Tibial artery (tissue), 4 donors: Measurements from ENCODE around the gene MYH16.

ENCODE experiments used
- DNase-seq, 2 donors: peaks; one replicate each; pipeline ENCODE4 v3.0.0-alpha.2; 2019
- H3K27ac ChIP-seq, 2 donors: fragments of 200-600 bp; sonication (generic) in 1 of 2; 1 replicate in 1 of 2; 2 replicates in 1 of 2; pipeline ENCODE4 v1.5.1; 2018 to 2019; ENCODE audit warnings: mild to moderate bottlenecking in 1 of 2
- H3K27me3 ChIP-seq, 2 donors: fragments of 200-600 bp; sonication (generic) in 1 of 2; one replicate each; pipeline versions ENCODE4 v1.5.1 to v1.6.0; 2016 to 2019
- H3K36me3 ChIP-seq, 3 donors: fragments of 200-600 bp; sonication (generic) in 2 of 3; one replicate each; pipeline ENCODE4 v1.5.1; 2016 to 2019; ENCODE audit warnings: mild to moderate bottlenecking in 2 of 3
- H3K4me1 ChIP-seq, 4 donors: fragments of 200-600 bp; sonication (generic) in 2 of 4; 1 replicate in 3 of 4; 2 replicates in 1 of 4; pipeline ENCODE4 v1.5.1; 2016 to 2019
- H3K4me3 ChIP-seq, 2 donors: fragments of 200-600 bp; sonication (generic) in 1 of 2; 1 replicate in 1 of 2; 2 replicates in 1 of 2; pipeline ENCODE4 v1.5.1; 2018 to 2019; ENCODE audit warnings: mild to moderate bottlenecking in 2 of 2
- H3K9me3 ChIP-seq, 3 donors: fragments of 200-600 bp; sonication (generic) in 1 of 3; one replicate each; pipeline ENCODE4 v1.5.1; 2016 to 2019
- intact Hi-C: fragments of 100-400 bp; cut with DNase I; formaldehyde crosslinking; loops from one replicate; pipeline ENCODE4 v1.15.0; 2023; ENCODE audit warnings: low total_unique reads
- TF ChIP-seq, protein P1 (sequence below), 2 experiments: fragments of 200-600 bp in 1 of 2; fragments of 450-650 bp in 1 of 2; IDR thresholded peaks; one replicate each; pipeline ENCODE4 v1.5.1; 2017 to 2019; ENCODE audit warnings: antibody characterized with exemption in 2 of 2, mild to moderate bottlenecking in 1 of 2, moderate library complexity in 1 of 2

MYH16 gene

DNA sequence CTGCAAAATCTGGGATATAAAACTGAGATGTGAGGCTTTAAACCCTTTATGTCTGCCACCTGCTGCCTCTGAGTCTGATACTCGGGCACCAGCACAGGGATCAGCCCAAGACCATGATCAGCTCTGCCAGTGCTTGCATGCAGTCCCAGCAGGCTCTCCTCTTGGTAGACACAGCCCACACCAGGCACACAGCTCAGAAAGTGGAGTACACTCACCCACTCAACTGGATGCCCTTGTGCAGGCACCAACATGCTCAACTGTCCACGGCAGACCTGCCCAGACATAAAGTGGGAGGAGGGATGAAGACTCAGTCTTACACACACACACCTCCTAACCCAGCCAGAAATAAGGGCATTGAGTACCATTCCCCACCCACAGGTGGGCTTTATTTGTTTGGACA lies 18.2 kb upstream of the MYH16 start:
- Histone ChIP-seq H3K27me3 (no peaks in the 10 kb centered on the region), H3K9me3 (no peaks in the 10 kb centered on the region), H3K4me1 (peaks cover 0 to 20% (median 9%) of the 10 kb centered on the region in 4 donors), H3K4me3 (no peak overlapping the region), H3K36me3 (no peaks in the 10 kb centered on the region), H3K27ac (no peak overlapping the region)
- TF ChIP-seq, protein P1, sequence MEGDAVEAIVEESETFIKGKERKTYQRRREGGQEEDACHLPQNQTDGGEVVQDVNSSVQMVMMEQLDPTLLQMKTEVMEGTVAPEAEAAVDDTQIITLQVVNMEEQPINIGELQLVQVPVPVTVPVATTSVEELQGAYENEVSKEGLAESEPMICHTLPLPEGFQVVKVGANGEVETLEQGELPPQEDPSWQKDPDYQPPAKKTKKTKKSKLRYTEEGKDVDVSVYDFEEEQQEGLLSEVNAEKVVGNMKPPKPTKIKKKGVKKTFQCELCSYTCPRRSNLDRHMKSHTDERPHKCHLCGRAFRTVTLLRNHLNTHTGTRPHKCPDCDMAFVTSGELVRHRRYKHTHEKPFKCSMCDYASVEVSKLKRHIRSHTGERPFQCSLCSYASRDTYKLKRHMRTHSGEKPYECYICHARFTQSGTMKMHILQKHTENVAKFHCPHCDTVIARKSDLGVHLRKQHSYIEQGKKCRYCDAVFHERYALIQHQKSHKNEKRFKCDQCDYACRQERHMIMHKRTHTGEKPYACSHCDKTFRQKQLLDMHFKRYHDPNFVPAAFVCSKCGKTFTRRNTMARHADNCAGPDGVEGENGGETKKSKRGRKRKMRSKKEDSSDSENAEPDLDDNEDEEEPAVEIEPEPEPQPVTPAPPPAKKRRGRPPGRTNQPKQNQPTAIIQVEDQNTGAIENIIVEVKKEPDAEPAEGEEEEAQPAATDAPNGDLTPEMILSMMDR (IDR thresholded peaks at IDR 0.05) = no peak
- intact Hi-C loops = no loop called here
- DNase-seq = no peak

DNA sequence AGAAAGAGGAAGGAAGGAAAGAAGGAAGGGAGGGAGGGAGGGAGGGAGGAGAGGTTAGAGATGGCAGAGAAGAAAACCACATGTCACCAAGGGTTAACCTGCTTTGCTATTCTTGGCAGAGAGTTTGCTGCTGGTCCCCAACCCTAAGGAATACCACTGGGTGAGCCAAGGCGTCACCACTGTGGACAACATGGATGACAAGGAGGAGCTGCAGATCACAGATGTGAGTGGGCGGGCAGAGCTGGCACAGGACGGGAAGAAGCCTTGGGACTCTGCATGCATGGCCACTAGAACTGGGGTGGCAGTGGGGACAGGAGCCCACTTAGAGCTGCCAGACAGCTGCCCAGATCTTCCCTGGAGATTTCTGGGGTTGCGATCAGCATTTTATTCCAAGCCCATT lies 17.2 kb upstream of the MYH16 start:
- TF ChIP-seq, protein P1 (IDR thresholded peaks at IDR 0.05) = no peak
- no peaks in the 10 kb centered on the region for H3K9me3 ChIP-seq
- H3K27me3 ChIP-seq = no peaks in the 10 kb centered on the region
- H3K36me3 ChIP-seq = no peaks in the 10 kb centered on the region
- no peak overlapping the region for H3K27ac ChIP-seq
- H3K4me3 ChIP-seq = no peak overlapping the region
- no peak for DNase-seq
- H3K4me1 ChIP-seq = peaks cover 0 to 20% (median 9%) of the 10 kb centered on the region in 4 donors
- intact Hi-C loops = no loop called here

DNA sequence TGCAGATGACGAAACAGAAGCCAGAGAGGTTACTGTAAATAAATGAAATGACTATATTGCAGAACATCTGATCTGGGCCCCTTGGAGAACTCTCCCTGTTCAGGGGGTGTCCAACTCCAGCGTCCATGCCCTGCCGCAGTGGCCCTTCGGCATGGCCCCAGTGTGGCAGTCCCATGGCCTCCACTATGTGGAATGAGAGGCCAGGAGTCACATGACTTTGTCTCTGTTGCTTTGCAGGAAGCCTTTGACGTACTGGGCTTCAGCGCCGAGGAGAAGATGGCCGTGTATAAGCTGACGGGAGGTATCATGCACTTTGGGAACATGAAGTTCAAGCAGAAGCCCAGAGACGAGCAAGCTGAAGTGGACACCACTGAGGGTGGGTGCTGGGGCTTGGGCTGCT lies 15.6 kb upstream of the MYH16 start:
- TF ChIP-seq, protein P1 (IDR thresholded peaks at IDR 0.05) = no peak
- no peak for DNase-seq

DNA sequence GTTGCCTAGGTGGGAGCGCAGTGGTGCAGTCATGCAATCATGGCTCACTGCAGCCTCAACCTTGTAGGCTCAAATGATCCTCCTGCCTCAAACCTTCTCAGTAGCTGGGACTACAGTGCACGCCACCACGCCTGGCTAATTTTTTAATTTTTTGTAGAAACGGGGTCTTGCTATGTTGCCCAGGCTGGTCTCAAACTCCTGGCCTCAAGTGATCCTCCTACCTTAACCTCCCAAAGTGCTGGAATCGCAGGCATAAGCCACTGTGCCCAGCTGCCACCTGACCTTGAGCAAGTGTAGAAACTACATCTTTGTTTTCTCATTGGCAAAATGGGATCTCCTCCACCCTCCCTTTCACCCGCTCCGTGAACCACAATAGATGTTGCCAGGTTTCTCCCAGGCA lies 15.0 kb upstream of the MYH16 start:
- no peak for DNase-seq
- Histone ChIP-seq H3K27ac (no peak overlapping the region), H3K27me3 (no peaks in the 10 kb centered on the region), H3K36me3 (no peaks in the 10 kb centered on the region), H3K4me1 (peaks cover 0 to 20% (median 9%) of the 10 kb centered on the region in 4 donors), H3K9me3 (no peaks in the 10 kb centered on the region), H3K4me3 (no peak overlapping the region)
- TF ChIP-seq, protein P1 (IDR thresholded peaks at IDR 0.05) = no peak
- intact Hi-C loops = no loop called here

More for the DNA sequence above, 15.6 kb upstream of the MYH16 start:
- H3K27ac ChIP-seq = no peak overlapping the region
- H3K4me3 ChIP-seq = no peak overlapping the region
- no peaks in the 10 kb centered on the region for H3K27me3 ChIP-seq
- no peaks in the 10 kb centered on the region for H3K9me3 ChIP-seq
- intact Hi-C loops = no loop called here
- H3K4me1 ChIP-seq = peaks cover 0 to 20% (median 9%) of the 10 kb centered on the region in 4 donors
- no peaks in the 10 kb centered on the region for H3K36me3 ChIP-seq

DNA sequence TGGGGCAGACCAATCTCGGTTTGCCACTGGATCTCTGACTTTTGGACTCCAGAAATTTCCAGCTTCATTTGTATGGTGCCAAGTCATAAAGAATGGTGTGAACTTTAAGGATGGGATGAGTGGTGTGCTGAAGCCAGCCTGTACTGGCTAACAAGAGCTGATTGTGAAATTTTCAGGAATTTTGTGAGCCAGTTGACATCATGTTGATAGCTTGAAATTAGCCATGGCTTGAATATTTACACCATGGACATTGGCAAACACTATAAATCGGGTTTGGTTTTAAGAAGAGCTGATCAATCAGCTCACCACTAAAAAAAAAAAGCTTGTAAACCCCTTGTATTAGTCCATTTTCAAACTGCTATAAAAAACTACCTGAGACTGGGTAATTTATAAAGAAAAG lies 14.1 kb upstream of the MYH16 start:
- no peaks in the 10 kb centered on the region for H3K36me3 ChIP-seq
- TF ChIP-seq, protein P1 (IDR thresholded peaks at IDR 0.05) = no peak
- H3K27me3 ChIP-seq = no peaks in the 10 kb centered on the region
- intact Hi-C loops = no loop called here
- no peaks in the 10 kb centered on the region for H3K9me3 ChIP-seq
- no peak overlapping the region for H3K27ac ChIP-seq
- DNase-seq = no peak
- peaks cover 0 to 14% (median 8%) of the 10 kb centered on the region in 4 donors for H3K4me1 ChIP-seq
- H3K4me3 ChIP-seq = no peak overlapping the region

DNA sequence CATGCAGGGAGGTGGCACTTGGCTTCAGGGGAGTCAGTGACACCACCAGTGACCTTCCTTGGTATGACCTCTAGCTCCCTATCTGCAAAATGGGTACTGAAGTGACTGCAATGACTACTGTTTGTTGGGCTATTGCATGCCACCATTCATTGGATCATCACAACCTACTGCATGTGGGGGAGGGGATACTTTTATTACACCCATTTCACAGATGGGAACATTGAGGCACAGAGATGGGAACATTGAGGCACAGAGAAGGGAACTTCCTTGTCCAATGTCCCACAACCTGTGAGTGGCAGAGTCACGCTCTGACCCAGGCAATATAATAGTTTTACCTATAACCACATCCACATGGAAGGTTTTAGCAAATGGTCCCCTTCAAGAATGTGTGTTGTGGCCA lies 12.2 kb upstream of the MYH16 start:
- Histone ChIP-seq H3K4me1 (peaks cover 0 to 5% (median 4%) of the 10 kb centered on the region in 4 donors), H3K9me3 (no peaks in the 10 kb centered on the region), H3K27ac (no peak overlapping the region), H3K36me3 (no peaks in the 10 kb centered on the region), H3K27me3 (no peaks in the 10 kb centered on the region), H3K4me3 (no peak overlapping the region)
- DNase-seq = no peak
- intact Hi-C loops = no loop called here
- TF ChIP-seq, protein P1 (IDR thresholded peaks at IDR 0.05) = no peak
